Natural killer cell (primary cell): Measurements from ENCODE around the gene FOXE1. TPM values are rescaled to one million over a fixed set of nuclear protein-coding genes. Genes with fewer than 3 reads are reported as not detected.

ENCODE experiments used
- ATAC-seq, 3 donors: fragments of 150-1000 bp in 2 of 3; fragments of 200-7000 bp in 1 of 3; cut with Tn5 transposase; 1 replicate in 1 of 3; 2 replicates in 2 of 3; pipeline ENCODE4 v1.10.0; 2021; ENCODE audit warnings: mild to moderate bottlenecking in 2 of 3, moderate library complexity in 2 of 3
- DNase-seq, 2 donors: peaks; one replicate each; pipeline versions ENCODE4 v3.0.0 to v3.0.0-alpha.2; 2013 to 2021; ENCODE audit warnings: mixed read lengths in 1 of 2
- H3K27ac ChIP-seq: one replicate; pipeline ENCODE4 v1.5.1; 2013; ENCODE audit warnings: mild to moderate bottlenecking, low read length
- H3K27me3 ChIP-seq: one replicate; pipeline ENCODE4 v1.6.1; 2013; ENCODE audit warnings: low read length; ENCODE audit not compliant: control insufficient read depth, insufficient read depth
- H3K36me3 ChIP-seq: one replicate; pipeline ENCODE4 v1.6.1; 2013; ENCODE audit warnings: low read length; ENCODE audit not compliant: control insufficient read depth, insufficient read depth
- H3K4me1 ChIP-seq: one replicate; pipeline ENCODE4 v1.6.1; 2013; ENCODE audit warnings: low read length; ENCODE audit not compliant: control insufficient read depth, insufficient read depth
- H3K4me3 ChIP-seq: one replicate; pipeline ENCODE4 v1.5.1; 2013; ENCODE audit warnings: low read length
- H3K9me3 ChIP-seq: one replicate; pipeline ENCODE4 v1.6.1; 2013; ENCODE audit warnings: low read length; ENCODE audit not compliant: control insufficient read depth, insufficient read depth
- H3K27ac Mint-ChIP-seq, 2 donors: one replicate each; pipeline ENCODE4 v1.8.0; 2022; ENCODE audit warnings: mild to moderate bottlenecking in 2 of 2, mixed read lengths in 2 of 2, moderate library complexity in 1 of 2
- H3K27me3 Mint-ChIP-seq, 2 donors: one replicate each; pipeline ENCODE4 v1.8.0; 2022; ENCODE audit warnings: low read depth in 2 of 2, mixed read lengths in 2 of 2
- H3K36me3 Mint-ChIP-seq: one replicate; pipeline ENCODE4 v1.8.0; 2022; ENCODE audit warnings: mixed read lengths
- H3K4me1 Mint-ChIP-seq, 2 donors: one replicate each; pipeline ENCODE4 v1.8.0; 2022; ENCODE audit warnings: mixed read lengths in 2 of 2
- H3K4me3 Mint-ChIP-seq: one replicate; pipeline ENCODE4 v1.8.0; 2022; ENCODE audit warnings: mild to moderate bottlenecking, moderate library complexity, mixed read lengths
- H3K9me3 Mint-ChIP-seq, 2 donors: one replicate each; pipeline ENCODE4 v1.8.0; 2022; ENCODE audit warnings: mixed read lengths in 2 of 2
- CTCF ChIP-seq: fragments of 200-600 bp; IDR thresholded peaks from one replicate; pipeline ENCODE4 v1.8.0; 2022; ENCODE audit warnings: antibody characterized with exemption
- WGBS: methylation state at CpG from one replicate; pipeline ENCODE4 v1.1.7; 2013; ENCODE audit warnings: missing lambda C conversion rate; ENCODE audit not compliant: insufficient coverage; 5-methylcytosine and 5-hydroxymethylcytosine counted together
- intact Hi-C: fragments of 100-400 bp; cut with micrococcal nuclease; formaldehyde crosslinking; loops from one replicate; pipeline ENCODE4 v1.14.2; 2022
- total RNA-seq, 4 donors: library from RNA; stranded (reverse); fragments of 120-200 nt in 1 of 4; gene quantifications; one replicate each; pipeline versions ENCODE4 v1.2.3 to v1.2.4, GENCODE V29; 2013 to 2022

The FOXE1 gene
- total RNA-seq: not detected
- 0.02 TPM for total RNA-seq (2013)

- no peaks in the 10 kb centered on the region for H3K9me3 Mint-ChIP-seq
- ATAC-seq (peak in 2 of 3 donors; percentile 15 to 24), DNase-seq (peak in 1 of 2 donors; percentile 31)
- peaks cover 56 to 64% of the 10 kb centered on the region in 2 donors for H3K27me3 Mint-ChIP-seq
- H3K36me3 ChIP-seq: no peaks in the 10 kb centered on the region
- no peak for TF ChIP-seq CTCF
- 2% methylated on average over 83 of the region's 83 CpGs for WGBS
- H3K4me1 Mint-ChIP-seq: peaks cover 0 to 19% of the 10 kb centered on the region in 2 donors
- no peak within 1 kb of the TSS for H3K27ac ChIP-seq
- H3K9me3 ChIP-seq: no peaks in the 10 kb centered on the region
- H3K4me1 ChIP-seq: peaks cover 37% of the 10 kb centered on the region
- H3K36me3 Mint-ChIP-seq: no peaks in the 10 kb centered on the region
- H3K4me3 ChIP-seq: no peak within 1 kb of the TSS
- peak within 1 kb of the TSS; percentile 91 for H3K4me3 Mint-ChIP-seq
- H3K27me3 ChIP-seq: peaks cover 72% of the 10 kb centered on the region
- intact Hi-C loops: no loop called here
- H3K27ac Mint-ChIP-seq: peak within 1 kb of the TSS in 1 of 2 donors; percentile 60
These were observed at the start of gene FOXE1 for GRCh38 chr9:97853056-97853843. FOXE1 (plus strand) TSS chr9:97853226; CDS start chr9:97853915, 689 bp downstream.

GRCh38 chr9:97804059-97804365 is 49.0 kb upstream of the FOXE1 start:
- no peak for TF ChIP-seq CTCF
- intact Hi-C loops: no loop called here
- ATAC-seq (no peak), DNase-seq (no peak)
- Mint-ChIP-seq H3K4me3 (peak overlapping the region; percentile 80), H3K9me3 (no peaks in the 10 kb centered on the region), H3K27ac (peak overlapping the region in 1 of 2 donors; percentile 49), H3K4me1 (peaks cover 5 to 18% of the 10 kb centered on the region in 2 donors), H3K36me3 (no peaks in the 10 kb centered on the region), H3K27me3 (peaks cover 19 to 36% of the 10 kb centered on the region in 2 donors)
- no peak overlapping the region for H3K27ac ChIP-seq
- 89% methylated on average over 5 of the region's 5 CpGs for WGBS
- H3K4me3 ChIP-seq: peak overlapping the region; percentile 33
- H3K27me3 ChIP-seq: peaks cover 6% of the 10 kb centered on the region
- H3K9me3 ChIP-seq: no peaks in the 10 kb centered on the region
- peaks cover 6% of the 10 kb centered on the region for H3K4me1 ChIP-seq
- no peaks in the 10 kb centered on the region for H3K36me3 ChIP-seq

GRCh38 chr9:97806721-97807120 is 46.3 kb upstream of the FOXE1 start:
- Mint-ChIP-seq H3K27me3 (peaks cover 22 to 36% of the 10 kb centered on the region in 2 donors), H3K27ac (no peak overlapping the region), H3K36me3 (no peaks in the 10 kb centered on the region), H3K4me1 (peaks cover 5 to 18% of the 10 kb centered on the region in 2 donors), H3K4me3 (no peak overlapping the region), H3K9me3 (no peaks in the 10 kb centered on the region)
- Histone ChIP-seq H3K4me3 (no peak overlapping the region), H3K4me1 (peaks cover 6% of the 10 kb centered on the region), H3K27ac (no peak overlapping the region), H3K27me3 (peaks cover 6% of the 10 kb centered on the region), H3K9me3 (no peaks in the 10 kb centered on the region), H3K36me3 (no peaks in the 10 kb centered on the region)
- ATAC-seq (no peak), DNase-seq (no peak)
- 64% methylated on average over 1 of the region's 2 CpGs for WGBS
- TF ChIP-seq CTCF: no peak
- intact Hi-C loops: no loop called here
